Endothelial cell of umbilical vein (primary cell): ENCODE measurements around the gene TMEM61.

Source experiments
- EZH2 ChIP-seq: IDR thresholded peaks from 2 replicates; pipeline ENCODE4 v1.6.1; 2012; ENCODE audit warnings: borderline replicate concordance, low read depth, mild to moderate bottlenecking, moderate library complexity, low read length, inconsistent platforms; ENCODE audit not compliant: severe bottlenecking
- MYC ChIP-seq: IDR thresholded peaks from one replicate; pipeline ENCODE4 v1.6.1; 2011; ENCODE audit warnings: mild to moderate bottlenecking, low read depth, low read length
- POLR2A ChIP-seq: IDR thresholded peaks from 2 replicates; pipeline ENCODE4 v1.6.1; 2012; ENCODE audit warnings: low read depth, mild to moderate bottlenecking, control low read depth, low read length
- POLR2AphosphoS5 ChIP-seq: IDR thresholded peaks from 2 replicates; pipeline ENCODE4 v1.6.1; 2012; ENCODE audit warnings: low read depth, mild to moderate bottlenecking, control low read depth, low read length, moderate library complexity; ENCODE audit not compliant: insufficient read depth
- TF ChIP-seq, protein P1 (sequence below), 2 donors: IDR thresholded peaks; 1 replicate in 1 of 2; 2 replicates in 1 of 2; pipeline ENCODE4 v1.5.1; 2011; ENCODE audit warnings: low read length in 2 of 2, mild to moderate bottlenecking in 2 of 2, moderate library complexity in 2 of 2, control low read depth in 1 of 2, inconsistent platforms in 1 of 2, low read depth in 1 of 2; ENCODE audit not compliant: insufficient read depth in 1 of 2; ENCODE audit errors: extremely low read depth in 1 of 2

DNA sequence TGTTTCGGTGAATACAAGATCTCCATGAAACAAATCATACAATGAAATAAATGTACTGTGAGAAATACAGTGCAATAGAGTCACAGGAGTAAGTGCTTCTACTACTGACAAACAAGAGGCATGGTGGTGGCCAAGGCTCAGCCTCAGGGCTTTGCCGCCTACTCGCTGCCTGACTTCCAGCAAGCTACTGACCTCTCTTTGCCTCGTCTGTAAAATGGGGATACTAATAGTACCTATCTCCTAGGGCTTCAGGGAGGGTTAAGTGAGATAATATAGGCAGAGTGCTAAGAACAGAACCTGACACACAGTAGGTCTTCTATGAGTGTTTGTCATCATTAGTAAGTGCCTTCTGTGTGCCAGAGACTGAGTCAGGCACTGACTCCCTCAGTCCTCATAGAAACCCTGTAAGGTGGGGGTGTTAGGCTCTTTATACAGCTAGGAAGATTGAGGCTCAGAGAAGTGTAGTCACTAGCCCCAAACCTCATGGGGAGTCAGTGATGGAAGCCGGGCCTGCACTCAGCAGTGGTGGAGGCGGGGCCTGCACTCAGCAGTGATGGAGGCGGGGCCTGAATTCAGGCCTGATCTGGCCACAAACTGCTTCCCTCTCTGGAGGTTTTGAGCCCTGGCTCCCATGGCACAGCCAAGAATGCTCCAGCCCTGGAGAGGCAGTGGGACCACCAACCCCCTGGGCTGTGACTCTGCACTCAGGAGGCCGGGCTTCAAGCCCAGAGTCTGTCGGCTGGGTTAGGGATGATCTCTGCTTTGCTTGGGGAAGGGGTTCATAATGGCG is 25.1 kb downstream of the TMEM61 start:
- TF ChIP-seq MYC, result no peak
- TF ChIP-seq, protein P1, sequence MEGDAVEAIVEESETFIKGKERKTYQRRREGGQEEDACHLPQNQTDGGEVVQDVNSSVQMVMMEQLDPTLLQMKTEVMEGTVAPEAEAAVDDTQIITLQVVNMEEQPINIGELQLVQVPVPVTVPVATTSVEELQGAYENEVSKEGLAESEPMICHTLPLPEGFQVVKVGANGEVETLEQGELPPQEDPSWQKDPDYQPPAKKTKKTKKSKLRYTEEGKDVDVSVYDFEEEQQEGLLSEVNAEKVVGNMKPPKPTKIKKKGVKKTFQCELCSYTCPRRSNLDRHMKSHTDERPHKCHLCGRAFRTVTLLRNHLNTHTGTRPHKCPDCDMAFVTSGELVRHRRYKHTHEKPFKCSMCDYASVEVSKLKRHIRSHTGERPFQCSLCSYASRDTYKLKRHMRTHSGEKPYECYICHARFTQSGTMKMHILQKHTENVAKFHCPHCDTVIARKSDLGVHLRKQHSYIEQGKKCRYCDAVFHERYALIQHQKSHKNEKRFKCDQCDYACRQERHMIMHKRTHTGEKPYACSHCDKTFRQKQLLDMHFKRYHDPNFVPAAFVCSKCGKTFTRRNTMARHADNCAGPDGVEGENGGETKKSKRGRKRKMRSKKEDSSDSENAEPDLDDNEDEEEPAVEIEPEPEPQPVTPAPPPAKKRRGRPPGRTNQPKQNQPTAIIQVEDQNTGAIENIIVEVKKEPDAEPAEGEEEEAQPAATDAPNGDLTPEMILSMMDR (IDR thresholded peaks at IDR 0.05; ENCODE audit: extremely low read depth in 1 of 2, insufficient read depth in 1 of 2, low read depth in 1 of 2, low read length in 2 of 2), result no peak
- no peak for TF ChIP-seq POLR2AphosphoS5
- TF ChIP-seq POLR2A, result no peak
- TF ChIP-seq EZH2, result no peak
